GM21619 (cell line): ENCODE measurements around the gene SP4.

Source experiments
- ATAC-seq: cut with Tn5 transposase; IDR thresholded peaks from one replicate; pipeline ENCODE4 v1.9.1; 2021; ENCODE audit not compliant: unreplicated experiment

The SP4 gene

GRCh38 chr7:21443149-21443841 is 15.4 kb downstream of the SP4 start:
- no peak for ATAC-seq

GRCh38 chr7:21448974-21449373 is 21.1 kb downstream of the SP4 start:
- no peak for ATAC-seq

- ATAC-seq, result no peak
Observed at GRCh38 chr7:21450076-21450475, 22.2 kb downstream of the SP4 start.

GRCh38 chr7:21450941-21451340 is 23.1 kb downstream of the SP4 start:
- no peak for ATAC-seq

GRCh38 chr7:21454182-21454581 is 26.3 kb downstream of the SP4 start:
- ATAC-seq, result no peak

- no peak for ATAC-seq
Observed at GRCh38 chr7:21454906-21455305, 27.0 kb downstream of the SP4 start.

- ATAC-seq, result no peak
Observed at GRCh38 chr7:21461282-21461681, 33.4 kb downstream of the SP4 start.

GRCh38 chr7:21462081-21462480 is 34.2 kb downstream of the SP4 start:
- ATAC-seq, result no peak

GRCh38 chr7:21463524-21463923 is 35.6 kb downstream of the SP4 start:
- ATAC-seq, result no peak

GRCh38 chr7:21468969-21469368 is 41.1 kb downstream of the SP4 start:
- ATAC-seq, result no peak

- ATAC-seq, result no peak
Observed at GRCh38 chr7:21469894-21470293, 42.0 kb downstream of the SP4 start.

GRCh38 chr7:21472029-21472428 is 44.1 kb downstream of the SP4 start:
- ATAC-seq, result no peak

- no peak for ATAC-seq
Observed at GRCh38 chr7:21476429-21476828, 48.5 kb downstream of the SP4 start.

GRCh38 chr7:21480693-21481403 is 53.0 kb downstream of the SP4 start:
- ATAC-seq, result no peak

- ATAC-seq, result no peak
Observed at GRCh38 chr7:21486511-21486910, 58.6 kb downstream of the SP4 start.

GRCh38 chr7:21495731-21496130 is 67.8 kb downstream of the SP4 start:
- no peak for ATAC-seq

- ATAC-seq, result no peak
Observed at GRCh38 chr7:21497072-21497471, 69.2 kb downstream of the SP4 start.

- ATAC-seq, result no peak
Observed at GRCh38 chr7:21500117-21500832, 72.4 kb downstream of the SP4 start.

GRCh38 chr7:21504021-21504420 is 76.1 kb downstream of the SP4 start:
- ATAC-seq, result no peak

GRCh38 chr7:21507627-21508343 is 79.9 kb downstream of the SP4 start:
- no peak for ATAC-seq

- ATAC-seq, result no peak
Observed at GRCh38 chr7:21508538-21508937, 80.7 kb downstream of the SP4 start.
